Gastroesophageal sphincter (tissue), 3 donors: ENCODE results near the gene ACAN.

Experiments used
- CTCF ChIP-seq, 4 experiments: fragments of 200-600 bp in 2 of 4; fragments of 450-650 bp in 2 of 4; sonication (generic) in 1 of 4; IDR thresholded peaks; one replicate each; pipeline ENCODE4 v1.5.1; 2017 to 2019; ENCODE audit warnings: antibody characterized with exemption in 4 of 4, mild to moderate bottlenecking in 2 of 4, moderate library complexity in 2 of 4
- EP300 ChIP-seq: sonication (generic); formaldehyde crosslinking; IDR thresholded peaks from one replicate; pipeline ENCODE4 v1.6.1; 2017; ENCODE audit warnings: antibody characterized with exemption, mild to moderate bottlenecking
- POLR2A ChIP-seq, 2 donors: fragments of 450-650 bp; IDR thresholded peaks; one replicate each; pipeline ENCODE4 v1.6.1; 2017; ENCODE audit warnings: antibody characterized with exemption in 2 of 2, mild to moderate bottlenecking in 2 of 2, moderate library complexity in 1 of 2
- POLR2AphosphoS5 ChIP-seq: sonication (generic); formaldehyde crosslinking; IDR thresholded peaks from one replicate; pipeline ENCODE4 v1.6.1; 2017; ENCODE audit warnings: antibody characterized with exemption

- no peak for TF ChIP-seq CTCF (IDR thresholded peaks at IDR 0.05)
- TF ChIP-seq POLR2A (IDR thresholded peaks at IDR 0.05) = no peak
- TF ChIP-seq EP300 = no peak
- TF ChIP-seq POLR2AphosphoS5 = no peak
Observed at GRCh38 chr15:88849376-88850072, 46.3 kb downstream of the ACAN start.
